GM21723 (cell line): ENCODE measurements around the gene BICDL1.

Source experiments
- ATAC-seq: cut with Tn5 transposase; IDR thresholded peaks from one replicate; pipeline ENCODE4 v1.9.1; 2021; ENCODE audit warnings: mild to moderate bottlenecking, moderate library complexity; ENCODE audit not compliant: unreplicated experiment

The BICDL1 gene

GRCh38 chr12:120051535-120051934 lies 62.5 kb downstream of the BICDL1 start:
- ATAC-seq, result no peak

- ATAC-seq, result no peak
These were observed 65.3 kb downstream of the BICDL1 start for GRCh38 chr12:120054293-120054692.

GRCh38 chr12:120055231-120056000 lies 66.4 kb downstream of the BICDL1 start:
- no peak for ATAC-seq

GRCh38 chr12:120056739-120057138 lies 67.7 kb downstream of the BICDL1 start:
- no peak for ATAC-seq

DNA sequence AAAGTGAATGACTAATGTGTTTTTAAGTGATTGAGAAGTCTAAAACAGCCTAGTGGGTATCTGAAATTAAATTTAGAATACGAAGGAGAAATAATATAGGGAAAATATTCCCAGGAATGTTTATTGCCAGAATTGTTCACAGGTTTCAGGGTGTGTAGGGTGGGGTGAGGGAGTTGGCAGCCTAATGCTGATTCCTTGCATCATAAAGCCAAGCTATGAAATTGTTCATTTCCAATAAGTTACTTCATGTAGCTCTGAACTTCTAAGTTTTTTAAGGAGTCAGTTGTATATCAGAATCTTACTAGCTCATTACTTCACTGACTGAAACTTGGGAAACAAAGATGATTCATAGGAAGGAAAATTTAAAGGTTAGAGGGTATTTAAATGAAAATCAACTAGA lies 71.2 kb downstream of the BICDL1 start:
- ATAC-seq, result no peak

GRCh38 chr12:120060717-120061116 lies 71.7 kb downstream of the BICDL1 start:
- no peak for ATAC-seq

DNA sequence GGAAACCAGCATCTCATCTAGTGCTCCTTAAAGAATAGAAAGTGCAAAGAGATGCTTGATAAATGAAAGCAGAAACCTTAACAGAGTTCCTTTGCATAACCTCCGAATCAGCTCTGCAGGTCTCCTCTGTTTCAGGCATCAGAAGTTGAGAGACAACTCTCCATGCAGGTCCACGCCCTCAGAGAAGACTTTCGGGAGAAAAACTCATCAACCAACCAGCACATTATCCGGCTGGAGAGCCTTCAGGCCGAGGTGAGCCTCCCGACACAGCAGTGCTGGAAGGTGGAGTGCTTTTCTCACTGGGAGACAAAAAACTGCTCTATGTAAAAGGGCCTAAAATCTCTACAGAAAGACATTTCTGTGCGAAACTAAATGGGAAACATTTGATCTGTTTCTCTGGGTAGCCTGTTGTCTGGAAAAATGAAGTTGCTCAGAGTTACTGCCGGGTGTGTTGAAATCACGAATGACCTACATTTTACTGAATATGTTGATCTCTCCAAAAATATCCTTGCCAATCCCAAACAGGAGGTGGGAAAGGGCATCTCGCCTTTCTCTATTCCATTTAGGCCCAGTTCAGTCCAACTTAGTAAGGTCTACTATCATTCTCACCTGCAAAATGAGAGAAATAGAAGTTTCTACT lies 72.7 kb downstream of the BICDL1 start:
- ATAC-seq, result no peak

- no peak for ATAC-seq
These were observed 74.0 kb downstream of the BICDL1 start for GRCh38 chr12:120062976-120063579.

DNA sequence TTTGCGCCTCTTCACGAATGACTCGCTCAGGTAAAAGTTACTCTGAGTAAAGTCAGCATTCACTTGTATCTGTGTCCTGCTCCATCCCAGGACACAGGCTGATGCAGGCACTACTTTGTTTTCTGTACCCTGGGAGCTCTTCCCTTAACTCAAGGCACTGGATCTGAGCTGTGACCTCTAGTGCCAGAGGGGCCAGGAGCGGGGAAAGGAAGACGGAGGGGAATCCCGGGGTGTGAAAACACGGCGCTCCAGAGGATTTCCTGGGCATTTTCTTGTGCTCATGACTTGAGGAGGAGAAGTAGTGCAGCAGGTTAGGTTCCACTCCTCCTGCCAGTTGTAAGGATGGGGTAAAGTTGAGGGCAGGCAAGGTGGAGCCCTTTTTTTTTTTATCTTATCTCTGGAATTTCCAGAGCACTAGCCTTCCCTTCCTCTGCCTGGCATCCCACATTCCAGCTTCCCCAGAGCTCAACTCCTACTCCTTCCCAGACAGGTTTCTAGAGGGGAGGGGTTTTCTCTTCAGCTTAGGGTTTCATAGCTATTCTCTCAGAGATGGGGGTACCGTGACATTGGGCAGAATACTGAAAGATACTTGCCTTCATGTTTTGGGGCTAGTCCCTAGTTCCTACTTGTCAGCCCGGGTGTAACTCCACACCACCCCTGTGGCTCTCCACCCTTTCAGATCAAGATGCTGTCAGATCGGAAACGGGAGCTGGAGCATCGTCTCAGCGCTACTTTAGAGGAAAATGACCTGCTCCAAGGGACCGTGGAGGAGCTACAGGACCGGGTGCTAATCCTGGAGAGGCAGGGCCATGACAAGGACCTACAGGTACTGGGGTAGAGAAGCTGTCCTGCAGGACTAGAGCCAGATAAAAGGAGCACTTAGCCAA lies 75.3 kb downstream of the BICDL1 start:
- ATAC-seq, result no peak

DNA sequence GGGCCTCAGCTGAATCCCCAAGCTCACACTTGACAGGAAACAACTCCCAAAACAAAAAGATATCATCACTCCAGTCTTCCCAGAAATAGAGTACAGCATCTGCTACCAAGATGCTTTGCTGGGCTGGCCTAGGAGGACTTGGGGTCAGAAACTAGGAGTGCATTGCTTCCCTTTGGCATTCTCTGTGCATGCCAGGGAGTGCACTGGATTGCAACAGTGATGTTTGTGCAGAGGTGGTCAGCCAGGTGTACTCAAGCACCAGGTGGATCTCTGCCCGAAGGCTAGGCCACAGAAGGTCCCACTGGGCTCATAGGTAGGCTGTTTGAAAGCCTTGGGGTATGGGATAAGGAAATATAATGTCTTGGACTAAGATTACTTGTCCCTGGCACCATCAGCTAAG lies 76.4 kb downstream of the BICDL1 start:
- ATAC-seq, result no peak

- ATAC-seq, result no peak
These were observed 77.3 kb downstream of the BICDL1 start for GRCh38 chr12:120066341-120066740.

DNA sequence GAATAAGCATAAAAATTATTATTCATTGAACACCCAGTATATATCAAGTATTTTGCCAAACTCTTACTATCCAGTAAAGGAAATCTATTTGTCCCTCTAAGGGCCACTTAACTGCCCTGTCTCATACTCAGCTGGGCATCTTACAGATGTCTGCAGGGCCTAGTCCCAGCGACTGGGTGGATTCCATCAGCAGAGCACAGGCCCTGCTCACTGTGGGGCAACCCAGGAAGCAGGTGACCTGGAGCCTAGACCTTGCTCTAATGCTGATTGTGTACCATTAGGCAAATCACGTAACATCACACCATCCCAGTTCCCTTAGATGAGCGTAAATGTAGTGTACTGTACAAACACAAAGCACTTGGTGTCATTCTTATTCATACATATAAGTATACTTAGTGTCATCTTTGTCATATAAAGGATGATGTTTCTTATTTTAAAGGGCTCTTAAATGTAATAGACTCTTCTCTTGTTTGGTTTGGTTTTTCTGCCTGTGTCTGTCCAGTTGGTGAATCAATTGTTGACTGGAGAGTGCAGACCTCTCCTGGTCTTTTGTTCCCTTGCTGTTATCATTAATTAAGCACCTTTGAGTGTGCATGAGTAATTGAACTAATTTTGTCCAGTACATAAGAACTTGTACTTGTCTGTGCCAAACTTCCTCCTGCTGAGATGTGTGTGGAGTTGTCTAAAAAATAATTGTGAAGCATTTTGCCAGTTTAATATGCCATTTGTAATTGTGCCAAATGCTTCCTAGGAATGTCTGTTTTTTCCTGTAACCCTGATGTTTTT lies 78.2 kb downstream of the BICDL1 start:
- ATAC-seq, result no peak

DNA sequence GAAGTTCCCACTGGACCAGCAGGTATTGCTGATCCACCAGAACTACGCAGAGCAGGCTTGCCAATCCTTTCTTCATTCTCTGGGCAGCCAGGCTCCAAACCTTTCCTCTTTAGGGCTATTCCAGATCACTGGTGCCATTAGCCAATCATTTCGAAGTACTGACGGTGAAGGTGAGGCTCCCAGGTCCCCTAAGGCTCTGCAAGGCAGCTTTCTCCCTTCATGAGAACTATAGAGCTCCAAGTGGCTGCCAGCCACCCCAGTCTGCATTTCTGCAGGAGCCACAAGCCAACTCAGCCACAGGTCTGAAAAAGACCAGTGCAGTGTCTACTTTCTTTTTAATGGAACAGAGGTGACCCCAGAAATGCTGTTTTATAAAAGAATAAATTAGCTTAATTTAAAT lies 78.9 kb downstream of the BICDL1 start:
- no peak for ATAC-seq

GRCh38 chr12:120069278-120069677 lies 80.2 kb downstream of the BICDL1 start:
- ATAC-seq, result no peak

DNA sequence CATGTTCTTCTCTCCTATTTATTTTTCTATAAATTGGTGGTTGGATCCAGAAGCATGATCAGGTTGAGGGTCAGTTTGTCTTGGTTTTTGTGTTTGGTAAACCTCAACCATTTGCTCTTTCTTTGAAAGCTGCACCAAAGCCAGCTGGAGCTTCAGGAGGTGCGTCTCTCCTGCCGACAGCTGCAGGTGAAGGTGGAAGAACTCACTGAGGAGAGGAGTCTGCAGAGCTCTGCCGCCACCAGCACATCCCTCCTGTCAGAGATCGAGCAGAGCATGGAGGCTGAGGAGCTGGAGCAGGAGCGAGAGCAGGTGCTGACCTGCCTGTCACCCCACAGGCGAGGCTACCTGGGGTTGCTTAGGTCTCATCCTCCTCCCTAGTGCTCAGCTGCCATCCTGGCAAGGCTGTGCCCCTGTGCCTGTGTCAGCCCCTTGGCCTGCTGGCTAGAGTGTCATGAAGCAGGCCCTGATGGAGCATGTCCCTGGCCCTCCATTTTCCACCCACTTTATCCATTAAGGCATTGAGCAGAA lies 82.5 kb downstream of the BICDL1 start:
- no peak for ATAC-seq

DNA sequence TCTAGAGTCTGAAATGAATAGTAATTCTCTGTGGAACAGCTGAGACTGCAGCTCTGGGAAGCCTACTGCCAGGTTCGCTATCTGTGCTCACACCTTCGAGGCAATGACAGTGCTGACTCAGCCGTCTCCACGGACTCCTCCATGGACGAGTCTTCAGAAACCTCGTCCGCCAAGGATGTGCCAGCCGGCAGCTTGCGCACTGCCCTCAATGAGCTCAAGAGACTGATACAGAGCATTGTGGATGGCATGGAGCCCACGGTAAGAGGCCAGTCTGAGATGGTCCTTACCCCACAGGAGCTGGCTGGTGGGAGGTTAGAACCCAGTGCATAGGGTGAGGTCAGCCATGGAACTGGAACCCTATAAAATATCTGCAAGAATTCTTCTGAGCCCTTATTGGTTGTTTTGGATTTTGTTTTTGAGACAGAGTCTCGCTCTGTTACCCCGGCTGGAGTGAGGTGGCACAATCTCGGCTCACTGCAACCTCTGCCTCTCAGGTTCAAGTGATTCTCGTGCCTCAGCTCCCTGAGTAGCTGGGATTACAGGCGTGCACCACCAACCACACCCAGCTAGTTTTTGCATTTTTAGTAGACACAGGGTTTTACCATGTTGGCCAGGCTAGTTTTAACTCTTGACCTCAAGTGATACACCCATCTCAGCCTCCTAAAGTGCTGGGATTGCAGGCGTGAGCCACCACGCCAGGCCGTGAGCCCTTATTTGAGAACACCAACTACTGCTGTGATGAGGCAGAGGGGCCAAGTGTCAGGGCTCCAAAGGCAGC lies 83.6 kb downstream of the BICDL1 start:
- ATAC-seq, result no peak

GRCh38 chr12:120075034-120075616 lies 86.1 kb downstream of the BICDL1 start:
- ATAC-seq, result no peak

DNA sequence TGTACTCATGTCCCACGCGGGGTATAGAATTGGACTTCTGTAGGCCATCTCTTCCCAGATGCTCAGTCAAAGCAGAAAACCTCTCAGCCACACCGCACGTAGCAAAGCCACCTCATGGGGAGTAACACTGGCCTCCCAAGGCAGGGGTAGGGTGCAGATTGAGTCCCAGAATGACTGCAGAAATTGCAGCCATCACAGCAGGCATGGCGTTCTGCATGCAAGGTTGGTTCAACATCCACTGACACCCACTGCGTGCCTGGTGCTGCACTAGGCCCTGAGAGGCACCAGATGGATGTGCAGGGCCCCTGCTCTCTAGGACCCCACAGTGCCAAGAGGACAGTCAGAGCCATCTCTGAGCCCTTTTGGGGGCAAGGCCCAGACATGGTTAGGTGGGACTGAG lies 87.6 kb downstream of the BICDL1 start:
- ATAC-seq, result no peak

DNA sequence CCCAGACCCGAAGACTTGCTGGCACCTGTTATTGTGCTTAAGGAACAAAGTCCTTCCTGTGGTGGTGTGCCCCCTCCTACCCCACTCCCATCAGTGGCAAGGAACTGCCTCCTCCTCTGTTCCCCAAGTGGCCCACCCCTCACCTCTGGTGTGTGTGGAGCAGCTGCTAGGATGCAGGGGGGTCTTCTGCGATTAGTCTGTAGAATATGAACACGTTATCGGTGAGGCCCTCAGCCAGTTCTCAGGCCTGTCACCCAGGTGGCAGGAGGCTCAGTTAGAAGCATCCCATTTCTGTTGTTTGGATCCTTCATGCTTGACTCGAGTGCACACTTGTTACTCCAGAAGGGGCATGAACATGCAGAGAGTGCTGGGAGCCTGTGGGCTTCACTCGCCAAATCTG lies 88.2 kb downstream of the BICDL1 start:
- ATAC-seq, result no peak
